Fibroblast of pulmonary artery (primary cell): ENCODE measurements around the gene KCNQ2.

Source experiments
- DNase-seq: peaks from one replicate; pipeline ENCODE4 v3.0.0-alpha.2; 2010; ENCODE audit warnings: low read depth
- H3K4me3 ChIP-seq: replicated peaks from 2 replicates; pipeline ENCODE4 v1.5.1; 2011; ENCODE audit warnings: low read depth, mild to moderate bottlenecking, control low read depth, low read length, moderate library complexity
- CTCF ChIP-seq: IDR thresholded peaks from 2 replicates; pipeline ENCODE4 v1.5.1; 2011; ENCODE audit warnings: mild to moderate bottlenecking, control low read depth, low read length, inconsistent platforms; ENCODE audit errors: missing control alignments

KCNQ2 gene

GRCh38 chr20:63392465-63393365, 79.7 kb downstream of the KCNQ2 start:
- no peak for TF ChIP-seq CTCF
- no peak overlapping the region for H3K4me3 ChIP-seq
- DNase-seq: no peak

- no peak overlapping the region for H3K4me3 ChIP-seq
- DNase-seq: no peak
- TF ChIP-seq CTCF: no peak
Measured at GRCh38 chr20:63387917-63388316, 84.5 kb downstream of the KCNQ2 start.

GRCh38 chr20:63387393-63387792, 85.1 kb downstream of the KCNQ2 start:
- no peak overlapping the region for H3K4me3 ChIP-seq
- no peak for DNase-seq
- TF ChIP-seq CTCF: no peak

GRCh38 chr20:63386491-63386890, 86.0 kb downstream of the KCNQ2 start:
- DNase-seq: no peak
- TF ChIP-seq CTCF: no peak
- no peak overlapping the region for H3K4me3 ChIP-seq

GRCh38 chr20:63385819-63386218, 86.6 kb downstream of the KCNQ2 start:
- no peak overlapping the region for H3K4me3 ChIP-seq
- DNase-seq: no peak
- no peak for TF ChIP-seq CTCF

- H3K4me3 ChIP-seq: no peak overlapping the region
- DNase-seq: no peak
- no peak for TF ChIP-seq CTCF
Measured at GRCh38 chr20:63384336-63384735, 88.1 kb downstream of the KCNQ2 start.

- DNase-seq: no peak
- no peak overlapping the region for H3K4me3 ChIP-seq
- TF ChIP-seq CTCF: no peak
Measured at GRCh38 chr20:63383556-63383955, 88.9 kb downstream of the KCNQ2 start.
